Nephron progenitor cell (in vitro differentiated cells): ENCODE results near the gene IFT27.

Source experiments
- DNase-seq: peaks from one replicate; pipeline ENCODE4 v3.0.0; 2021
- H3K27ac Mint-ChIP-seq: 2 replicates; pipeline ENCODE4 v1.8.0; 2021; ENCODE audit warnings: mild to moderate bottlenecking, moderate library complexity, mixed read lengths
- H3K27me3 Mint-ChIP-seq: 2 replicates; pipeline ENCODE4 v1.8.0; 2021; ENCODE audit warnings: mild to moderate bottlenecking, low read depth, mixed read lengths; ENCODE audit not compliant: poor library complexity
- H3K36me3 Mint-ChIP-seq: 2 replicates; pipeline ENCODE4 v1.8.0; 2021; ENCODE audit warnings: low read depth, mixed read lengths
- H3K4me1 Mint-ChIP-seq: 2 replicates; pipeline ENCODE4 v1.8.0; 2021; ENCODE audit warnings: mixed read lengths
- H3K4me3 Mint-ChIP-seq: 2 replicates; pipeline ENCODE4 v1.8.0; 2021; ENCODE audit warnings: mild to moderate bottlenecking, moderate library complexity, mixed read lengths
- H3K9me3 Mint-ChIP-seq: 2 replicates; pipeline ENCODE4 v1.8.0; 2021; ENCODE audit warnings: mild to moderate bottlenecking, moderate library complexity, mixed read lengths
- CTCF ChIP-seq: fragments of 200-600 bp; sonication (generic); IDR thresholded peaks from 2 replicates; pipeline ENCODE4 v1.5.0; 2021; ENCODE audit warnings: antibody characterized with exemption

IFT27 gene

GRCh38 chr22:36818010-36818642, 42.2 kb upstream of the IFT27 start:
- H3K4me1 Mint-ChIP-seq, result peaks cover 55% of the 10 kb centered on the region
- H3K27me3 Mint-ChIP-seq, result peaks cover 81% of the 10 kb centered on the region
- no peak overlapping the region for H3K27ac Mint-ChIP-seq
- TF ChIP-seq CTCF, result no peak
- no peaks in the 10 kb centered on the region for H3K9me3 Mint-ChIP-seq
- DNase-seq, result no peak
- H3K36me3 Mint-ChIP-seq, result no peaks in the 10 kb centered on the region
- H3K4me3 Mint-ChIP-seq, result peak overlapping the region; percentile 68

GRCh38 chr22:36817525-36817848, 41.6 kb upstream of the IFT27 start:
- H3K9me3 Mint-ChIP-seq, result no peaks in the 10 kb centered on the region
- no peaks in the 10 kb centered on the region for H3K36me3 Mint-ChIP-seq
- H3K4me3 Mint-ChIP-seq, result peak overlapping the region; percentile 68
- no peak overlapping the region for H3K27ac Mint-ChIP-seq
- peaks cover 51% of the 10 kb centered on the region for H3K4me1 Mint-ChIP-seq
- peaks cover 87% of the 10 kb centered on the region for H3K27me3 Mint-ChIP-seq
- DNase-seq, result no peak
- TF ChIP-seq CTCF, result no peak

- peak; percentile 66 for DNase-seq
- Mint-ChIP-seq H3K27ac (no peak within 1 kb of the TSS), H3K9me3 (no peaks in the 10 kb centered on the region), H3K4me1 (peaks cover 51% of the 10 kb centered on the region), H3K27me3 (peaks cover 92% of the 10 kb centered on the region), H3K36me3 (no peaks in the 10 kb centered on the region), H3K4me3 (peak within 1 kb of the TSS; percentile 69)
- TF ChIP-seq CTCF, result no peak
These were observed 41.0 kb upstream of the IFT27 start, which contains the start of gene PVALB for GRCh38 chr22:36816636-36817524. Gene PVALB (minus strand): TSS chr22:36817035. CDS start chr22:36817005, 30 bp downstream.

DNA sequence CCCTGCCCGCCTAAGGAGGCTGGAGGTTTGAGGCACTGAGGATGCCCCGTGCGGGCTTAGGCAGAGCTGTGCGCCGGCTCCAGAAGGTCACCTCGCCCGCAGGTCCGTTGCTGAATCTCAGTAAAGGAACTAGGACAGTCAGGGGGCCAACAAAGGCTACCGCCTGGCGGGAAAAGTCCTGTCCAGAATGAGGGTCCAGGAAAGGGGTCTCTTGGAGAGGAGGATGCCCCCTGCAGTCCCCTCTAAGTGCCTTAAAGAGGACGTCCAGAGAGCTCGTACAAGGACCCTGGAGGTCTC, 40.4 kb upstream of the IFT27 start:
- H3K4me3 Mint-ChIP-seq, result peak overlapping the region; percentile 69
- peaks cover 51% of the 10 kb centered on the region for H3K4me1 Mint-ChIP-seq
- no peak for TF ChIP-seq CTCF
- no peaks in the 10 kb centered on the region for H3K36me3 Mint-ChIP-seq
- no peaks in the 10 kb centered on the region for H3K9me3 Mint-ChIP-seq
- no peak overlapping the region for H3K27ac Mint-ChIP-seq
- peaks cover 95% of the 10 kb centered on the region for H3K27me3 Mint-ChIP-seq
- no peak for DNase-seq

DNA sequence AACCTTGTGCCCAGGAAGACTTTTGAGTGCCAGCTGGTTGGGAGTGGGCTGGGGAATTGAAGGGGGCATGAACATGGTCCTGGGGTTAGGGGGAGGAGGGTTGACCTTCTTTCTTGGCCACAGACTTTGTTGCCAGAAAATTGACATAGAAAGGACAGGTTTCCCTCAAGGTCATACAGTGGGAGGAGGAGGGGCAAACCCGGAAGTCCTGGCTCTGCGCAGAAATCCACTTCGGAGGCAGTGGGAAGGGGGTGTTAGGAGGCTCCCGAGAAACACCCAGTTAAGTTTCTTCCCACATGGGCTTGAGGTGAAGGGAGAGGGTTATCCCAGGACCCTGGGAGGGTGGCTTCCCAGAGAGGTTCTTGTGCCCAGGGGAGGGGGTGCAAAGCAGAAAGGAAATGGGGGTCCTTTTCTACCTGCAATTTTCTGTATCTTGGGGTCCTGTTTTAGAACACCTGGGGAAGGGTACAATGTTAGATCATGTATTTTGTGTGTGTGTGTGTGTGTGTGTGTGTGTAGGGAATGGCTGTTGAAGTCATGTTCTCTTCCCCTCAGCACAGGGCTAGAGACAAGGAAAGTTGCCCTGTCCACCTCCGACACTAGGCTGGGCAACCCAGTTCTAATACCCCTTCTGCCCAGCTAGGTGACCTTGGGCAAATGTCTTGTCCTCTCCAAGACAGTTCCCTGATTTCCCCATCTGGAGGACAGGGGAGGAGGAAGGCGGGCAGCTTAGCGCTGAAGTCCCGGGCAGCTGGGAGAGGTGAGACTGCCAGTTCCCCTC, 39.8 kb upstream of the IFT27 start:
- Mint-ChIP-seq H3K27ac (no peak overlapping the region), H3K36me3 (no peaks in the 10 kb centered on the region), H3K4me1 (peaks cover 51% of the 10 kb centered on the region), H3K4me3 (peak overlapping the region; percentile 69), H3K9me3 (no peaks in the 10 kb centered on the region), H3K27me3 (peaks cover 93% of the 10 kb centered on the region)
- DNase-seq, result no peak
- TF ChIP-seq CTCF, result no peak
